Measurements from ENCODE around the gene IFITM1.

- TF ChIP-seq CTCF (CRISPR knock-in tag; IDR thresholded peaks at IDR 0.05) (peak; percentile 73), SETDB1 (CRISPR knock-in tag; IDR thresholded peaks at IDR 0.05; ENCODE audit: borderline replicate concordance) (no peak), ZNF766 (CRISPR knock-in tag; IDR thresholded peaks at IDR 0.05; ENCODE audit: borderline replicate concordance) (no peak), ZNF512 (CRISPR knock-in tag; IDR thresholded peaks at IDR 0.05) (no peak)
These were observed 8.7 kb upstream of the IFITM1 start for GRCh38 chr11:304915-305843.
